A549 (cell line): ENCODE measurements around the gene C2orf78. TPM values are rescaled to one million over a fixed set of nuclear protein-coding genes. Genes with fewer than 3 reads are reported as not detected.

Experiments
- ATAC-seq, 2 experiments: fragments of 200-7000 bp in 1 of 2; fragments of >200 bp in 1 of 2; cut with Nextera tagmentation in 1 of 2; cut with Tn5 transposase in 1 of 2; 3 replicates each; pipeline versions ENCODE4 v1.8.0 to v1.9.1; 2018 to 2020; ENCODE audit warnings: mild to moderate bottlenecking in 1 of 2, moderate library complexity in 1 of 2
- CTCF ChIA-PET: fragments of 300-600 bp; sonication (Branson Sonifier 250); formaldehyde crosslinking; extraction: SDS; loops from one replicate; lab custom pipeline; 2021; ENCODE audit warnings: antibody characterized with exemption, inconsistent platforms; lab: Yijun Ruan, JAX
- POLR2A ChIA-PET: fragments of 350-600 bp; formaldehyde crosslinking; extraction: SDS; loops from one replicate; lab custom pipeline; 2021; ENCODE audit warnings: antibody characterized with exemption, inconsistent platforms; lab: Yijun Ruan, JAX
- DNase-seq, 2 experiments: peaks; one replicate each; pipeline versions ENCODE4 v3.0.0 to v3.0.0-alpha.2; 2011 to 2016; ENCODE audit warnings: low read depth in 1 of 2, low spot score in 1 of 2
- FAIRE-seq: peaks from 2 replicates; lab custom pipeline; 2011; peaks lifted over from hg19 to GRCh38; lab: Jason Lieb, UNC
- H3K27ac ChIP-seq, 2 experiments: fragments of >200 bp; sonication (Bioruptor Twin); formaldehyde crosslinking; 3 replicates each; pipeline ENCODE4 v1.5.1; 2016 to 2017
- H3K4me1 ChIP-seq: fragments of >200 bp; sonication (Bioruptor Twin); formaldehyde crosslinking; 3 replicates; pipeline ENCODE4 v1.6.1; 2016
- H3K4me2 ChIP-seq: fragments of >200 bp; sonication (Bioruptor Twin); formaldehyde crosslinking; 3 replicates; pipeline ENCODE4 v1.6.1; 2016
- H3K4me3 ChIP-seq: fragments of >200 bp; sonication (Bioruptor Twin); formaldehyde crosslinking; 3 replicates; pipeline ENCODE4 v1.5.1; 2016
- H3K9me3 ChIP-seq: fragments of >200 bp; sonication (Bioruptor Twin); formaldehyde crosslinking; 3 replicates; pipeline ENCODE4 v1.6.1; 2016
- CHD2 ChIP-seq: fragments of 150-350 bp; IDR thresholded peaks from 2 replicates; pipeline ENCODE4 v1.6.1; 2014; ENCODE audit warnings: low read length; ENCODE audit not compliant: partially characterized antibody
- CHD4 ChIP-seq: fragments of 200-600 bp; sonication (generic); IDR thresholded peaks from 2 replicates; pipeline ENCODE4 v1.6.1; 2016; ENCODE audit warnings: antibody characterized with exemption, mild to moderate bottlenecking, borderline replicate concordance
- EP300 ChIP-seq, 2 experiments: fragments of >200 bp; sonication (Bioruptor Twin); formaldehyde crosslinking; IDR thresholded peaks; 2 replicates in 1 of 2; 3 replicates in 1 of 2; pipeline ENCODE4 v1.6.1; 2016 to 2017
- ESRRA ChIP-seq: fragments of 150-350 bp; IDR thresholded peaks from 2 replicates; pipeline ENCODE4 v1.6.1; 2014; ENCODE audit warnings: mild to moderate bottlenecking, low read length, borderline replicate concordance
- FOSL2 ChIP-seq, 2 experiments: fragments of 450-650 bp in 1 of 2; fragments of >200 bp in 1 of 2; sonication (Bioruptor Twin) in 1 of 2; formaldehyde crosslinking; IDR thresholded peaks; 2 replicates each; pipeline versions ENCODE4 v1.5.0 to v1.6.1; 2016 to 2020; ENCODE audit warnings: mild to moderate bottlenecking in 1 of 2, moderate library complexity in 1 of 2
- HDAC2 ChIP-seq: fragments of 200-600 bp; sonication (generic); IDR thresholded peaks from 2 replicates; pipeline ENCODE4 v1.6.1; 2016
- HEYL ChIP-seq: fragments of 250-450 bp; sonication (Bioruptor Pico); IDR thresholded peaks from 2 replicates; pipeline ENCODE4 v1.8.0; 2021; ENCODE audit warnings: mild to moderate bottlenecking, moderate library complexity
- HOXA7 ChIP-seq: fragments of 250-450 bp; sonication (Bioruptor Pico); IDR thresholded peaks from 2 replicates; pipeline ENCODE4 v1.5.0; 2020; ENCODE audit warnings: mild to moderate bottlenecking, moderate library complexity
- KDM5A ChIP-seq: fragments of 200-600 bp; sonication (generic); IDR thresholded peaks from 2 replicates; pipeline ENCODE4 v1.6.1; 2016; ENCODE audit warnings: antibody characterized with exemption, mild to moderate bottlenecking
- MAFK ChIP-seq: fragments of 450-650 bp; IDR thresholded peaks from 2 replicates; pipeline ENCODE4 v1.6.1; 2014; ENCODE audit not compliant: partially characterized antibody
- MAZ ChIP-seq: fragments of 150-350 bp; IDR thresholded peaks from 2 replicates; pipeline ENCODE4 v1.6.1; 2014; ENCODE audit warnings: antibody characterized with exemption, low read depth, low read length, borderline replicate concordance
- NPAS2 ChIP-seq: fragments of 250-450 bp; sonication (Bioruptor Pico); IDR thresholded peaks from 2 replicates; pipeline ENCODE4 v1.8.0; 2022; ENCODE audit warnings: mild to moderate bottlenecking, moderate library complexity, borderline replicate concordance
- NR3C1 ChIP-seq: fragments of >200 bp; sonication (Bioruptor Twin); formaldehyde crosslinking; IDR thresholded peaks from 3 replicates; pipeline ENCODE4 v1.6.1; 2017
- POLR2A ChIP-seq: IDR thresholded peaks from 2 replicates; pipeline ENCODE4 v1.6.1; 2012; ENCODE audit warnings: mild to moderate bottlenecking, low read length
- POLR2AphosphoS2 ChIP-seq: conservative IDR thresholded peaks from 2 replicates; pipeline ENCODE4 v1.6.1; 2012; ENCODE audit warnings: low read length, improper control_type of control experiment, inconsistent platforms
- RAD21 ChIP-seq, 2 experiments: fragments of >200 bp in 1 of 2; sonication (Bioruptor Twin) in 1 of 2; formaldehyde crosslinking in 1 of 2; IDR thresholded peaks in 1 of 2; conservative IDR thresholded peaks in 1 of 2; 2 replicates in 1 of 2; 3 replicates in 1 of 2; pipeline ENCODE4 v1.6.1; 2012 to 2018; ENCODE audit warnings: inconsistent platforms in 1 of 2
- SMC3 ChIP-seq: fragments of >200 bp; sonication (Bioruptor Twin); formaldehyde crosslinking; IDR thresholded peaks from 3 replicates; pipeline ENCODE4 v1.6.1; 2018; ENCODE audit warnings: inconsistent platforms
- TFCP2L1 ChIP-seq: fragments of 250-450 bp; sonication (Bioruptor Pico); IDR thresholded peaks from 2 replicates; pipeline ENCODE4 v1.5.0; 2021; ENCODE audit warnings: mild to moderate bottlenecking
- WGBS: methylation state at CpG from one replicate; pipeline ENCODE4 v1.1.6; 2017; ENCODE audit errors: missing lambda C conversion rate; 5-methylcytosine and 5-hydroxymethylcytosine counted together
- polyA plus RNA-seq, 4 experiments: library from polyadenylated mRNA; depleted of rRNA in 3 of 4; stranded (reverse); fragments of >200 nt; fragmentation: RNase III in 1 of 4; extraction: RNeasy Plus Mini Kit Qiagen cat#74134 plus additional on column Dnase treatment in 1 of 4; gene quantifications; 2 replicates in 3 of 4; 3 replicates in 1 of 4; pipeline ENCODE4 v1.2.3, GENCODE V29; 2011 to 2017
- TF ChIP-seq, protein P1 (sequence below): fragments of 450-650 bp; IDR thresholded peaks from 2 replicates; pipeline ENCODE4 v1.6.1; 2014; ENCODE audit warnings: antibody characterized with exemption
- TF ChIP-seq, protein P2 (sequence below): fragments of >200 bp; sonication (Bioruptor Twin); formaldehyde crosslinking; IDR thresholded peaks from 3 replicates; pipeline ENCODE4 v1.5.1; 2016
- TF ChIP-seq, protein P3 (sequence below): fragments of >200 bp; sonication (Bioruptor Twin); formaldehyde crosslinking; IDR thresholded peaks from 3 replicates; pipeline ENCODE4 v1.6.1; 2016
- TF ChIP-seq, protein P4 (sequence below): fragments of 250-450 bp; sonication (Bioruptor Pico); IDR thresholded peaks from 2 replicates; pipeline ENCODE4 v1.5.0; 2020; ENCODE audit warnings: low read depth, mild to moderate bottlenecking, moderate library complexity

Gene C2orf78
- polyA plus RNA-seq, 2 of the 4 experiments (the other 2 are of a cell fraction): not detected

DNA sequence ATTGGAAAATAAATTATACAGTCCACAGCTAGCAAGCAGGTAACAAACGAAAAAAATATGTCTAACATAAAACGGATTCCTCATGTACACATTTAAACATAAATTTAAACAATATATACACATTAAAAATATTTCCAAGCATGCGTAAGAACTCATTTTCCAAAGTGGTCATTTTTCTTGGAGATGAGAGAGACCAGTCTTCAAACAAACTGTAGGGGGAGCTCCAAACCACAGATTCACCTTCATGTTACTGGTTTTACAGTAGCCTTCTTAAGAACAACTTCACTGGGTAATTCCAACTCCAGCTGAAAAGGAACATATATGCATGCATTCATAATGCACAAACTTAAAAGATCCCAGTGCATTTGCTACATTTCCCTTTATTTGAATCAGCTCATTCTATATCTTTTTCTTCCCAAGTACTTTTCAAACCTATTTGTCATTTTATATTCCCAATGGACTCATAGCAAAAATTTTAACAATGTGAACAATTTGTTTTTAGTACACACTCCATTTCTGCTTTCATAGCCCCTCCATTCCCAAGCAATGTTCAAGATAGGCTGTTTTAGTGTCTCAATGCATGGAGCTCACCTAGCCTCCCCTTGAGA, 40.0 kb downstream of the C2orf78 start:
- peak in 1 of 2 experiments; percentile 60; a peak in 3 of 6 replicates for ATAC-seq
- TF ChIP-seq, protein P1, sequence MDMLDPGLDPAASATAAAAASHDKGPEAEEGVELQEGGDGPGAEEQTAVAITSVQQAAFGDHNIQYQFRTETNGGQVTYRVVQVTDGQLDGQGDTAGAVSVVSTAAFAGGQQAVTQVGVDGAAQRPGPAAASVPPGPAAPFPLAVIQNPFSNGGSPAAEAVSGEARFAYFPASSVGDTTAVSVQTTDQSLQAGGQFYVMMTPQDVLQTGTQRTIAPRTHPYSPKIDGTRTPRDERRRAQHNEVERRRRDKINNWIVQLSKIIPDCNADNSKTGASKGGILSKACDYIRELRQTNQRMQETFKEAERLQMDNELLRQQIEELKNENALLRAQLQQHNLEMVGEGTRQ: no peak
- TF ChIP-seq NPAS2 (CRISPR knock-in tag) (no peak), HEYL (no peak), MAZ (no peak), FOSL2 (IDR thresholded peaks at IDR 0.05) (no peak), FOSL2 (CRISPR knock-in tag; IDR thresholded peaks at IDR 0.05) (no peak), MAFK (no peak), POLR2A (no peak), SMC3 (peak; percentile 80), HOXA7 (CRISPR knock-in tag) (no peak), NR3C1 (no peak), RAD21 (conservative IDR thresholded peaks at IDR 0.05 in 1 of 2, IDR thresholded peaks at IDR 0.05 in 1 of 2) (peak; percentile 93 to 94)
- TF ChIP-seq, protein P2, sequence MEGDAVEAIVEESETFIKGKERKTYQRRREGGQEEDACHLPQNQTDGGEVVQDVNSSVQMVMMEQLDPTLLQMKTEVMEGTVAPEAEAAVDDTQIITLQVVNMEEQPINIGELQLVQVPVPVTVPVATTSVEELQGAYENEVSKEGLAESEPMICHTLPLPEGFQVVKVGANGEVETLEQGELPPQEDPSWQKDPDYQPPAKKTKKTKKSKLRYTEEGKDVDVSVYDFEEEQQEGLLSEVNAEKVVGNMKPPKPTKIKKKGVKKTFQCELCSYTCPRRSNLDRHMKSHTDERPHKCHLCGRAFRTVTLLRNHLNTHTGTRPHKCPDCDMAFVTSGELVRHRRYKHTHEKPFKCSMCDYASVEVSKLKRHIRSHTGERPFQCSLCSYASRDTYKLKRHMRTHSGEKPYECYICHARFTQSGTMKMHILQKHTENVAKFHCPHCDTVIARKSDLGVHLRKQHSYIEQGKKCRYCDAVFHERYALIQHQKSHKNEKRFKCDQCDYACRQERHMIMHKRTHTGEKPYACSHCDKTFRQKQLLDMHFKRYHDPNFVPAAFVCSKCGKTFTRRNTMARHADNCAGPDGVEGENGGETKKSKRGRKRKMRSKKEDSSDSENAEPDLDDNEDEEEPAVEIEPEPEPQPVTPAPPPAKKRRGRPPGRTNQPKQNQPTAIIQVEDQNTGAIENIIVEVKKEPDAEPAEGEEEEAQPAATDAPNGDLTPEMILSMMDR: peak; percentile 97
- CTCF ChIA-PET: interaction anchor here (0.6 to 5.4 kb wide), 70 partner anchors 8 to 703 kb away, joined by 3 to 85 read pairs (median 5); partner anchors contain the start of genes BOLA3, C2orf81, MOB1A and MTHFD2
- Histone ChIP-seq H3K4me2 (no peak overlapping the region), H3K9me3 (no peaks in the 10 kb centered on the region), H3K27ac (no peak overlapping the region), H3K4me3 (no peak overlapping the region), H3K4me1 (0 out of 3 replicates have a peak, but pooled peaks cover 4% of the 10 kb centered on the region)
- 17% methylated on average over 3 of the region's 3 CpGs for WGBS
- POLR2A ChIA-PET: interaction anchor here (1.0 kb wide), 2 partner anchors 297 to 634 kb away, joined by 3 read pairs; partner anchors contain the start of gene WBP1
- FAIRE-seq: peak; percentile 56
- peak; percentile 50 to 91 for DNase-seq

DNA sequence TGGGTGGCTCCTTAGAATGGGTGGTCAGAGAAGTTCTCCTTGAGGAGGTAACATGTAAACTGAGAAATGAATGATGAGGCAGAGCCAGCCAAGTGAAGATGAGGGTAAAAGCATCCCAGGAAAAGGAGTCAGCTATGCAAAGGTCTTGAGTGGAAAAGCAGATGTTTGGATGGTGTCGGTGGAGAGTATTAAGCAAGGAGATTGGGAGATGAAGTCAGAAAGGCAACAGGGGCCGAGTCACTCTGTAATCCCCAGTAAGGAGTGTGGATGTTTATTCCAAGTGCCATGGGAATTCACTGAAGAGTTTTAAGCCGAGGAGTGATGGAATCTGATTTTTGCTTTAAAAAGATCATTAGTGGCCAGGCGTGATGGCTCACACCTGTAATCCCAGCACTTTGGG, 41.4 kb downstream of the C2orf78 start:
- Histone ChIP-seq H3K4me3 (no peak overlapping the region), H3K9me3 (no peaks in the 10 kb centered on the region), H3K27ac (no peak overlapping the region), H3K4me1 (peaks cover 11% of the 10 kb centered on the region; the same call in 2 of the 3 replicates)
- FAIRE-seq (no peak), ATAC-seq (no peak)
- CTCF ChIA-PET: interaction anchor here (0.6 to 5.4 kb wide), 13 partner anchors 8 to 567 kb away, joined by 3 to 85 read pairs (median 8); partner anchors contain the start of gene BOLA3
- POLR2A ChIA-PET: no interaction called here
- no peak for TF ChIP-seq CHD2
- TF ChIP-seq HDAC2: no peak
- no peak for TF ChIP-seq CHD4
- TF ChIP-seq, protein P3, sequence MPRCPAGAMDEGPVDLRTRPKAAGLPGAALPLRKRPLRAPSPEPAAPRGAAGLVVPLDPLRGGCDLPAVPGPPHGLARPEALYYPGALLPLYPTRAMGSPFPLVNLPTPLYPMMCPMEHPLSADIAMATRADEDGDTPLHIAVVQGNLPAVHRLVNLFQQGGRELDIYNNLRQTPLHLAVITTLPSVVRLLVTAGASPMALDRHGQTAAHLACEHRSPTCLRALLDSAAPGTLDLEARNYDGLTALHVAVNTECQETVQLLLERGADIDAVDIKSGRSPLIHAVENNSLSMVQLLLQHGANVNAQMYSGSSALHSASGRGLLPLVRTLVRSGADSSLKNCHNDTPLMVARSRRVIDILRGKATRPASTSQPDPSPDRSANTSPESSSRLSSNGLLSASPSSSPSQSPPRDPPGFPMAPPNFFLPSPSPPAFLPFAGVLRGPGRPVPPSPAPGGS: no peak
- TF ChIP-seq KDM5A: no peak
- TF ChIP-seq ESRRA: no peak
- no peak for TF ChIP-seq POLR2AphosphoS2
- TF ChIP-seq, protein P1: no peak
- TF ChIP-seq TFCP2L1 (CRISPR knock-in tag): no peak
- TF ChIP-seq, protein P4, sequence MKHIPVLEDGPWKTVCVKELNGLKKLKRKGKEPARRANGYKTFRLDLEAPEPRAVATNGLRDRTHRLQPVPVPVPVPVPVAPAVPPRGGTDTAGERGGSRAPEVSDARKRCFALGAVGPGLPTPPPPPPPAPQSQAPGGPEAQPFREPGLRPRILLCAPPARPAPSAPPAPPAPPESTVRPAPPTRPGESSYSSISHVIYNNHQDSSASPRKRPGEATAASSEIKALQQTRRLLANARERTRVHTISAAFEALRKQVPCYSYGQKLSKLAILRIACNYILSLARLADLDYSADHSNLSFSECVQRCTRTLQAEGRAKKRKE (CRISPR knock-in tag): no peak
- no peak for TF ChIP-seq EP300 (IDR thresholded peaks at IDR 0.05)
- TF ChIP-seq, all 56 proteins: peak for 0
- no peak overlapping the region for H3K4me2 ChIP-seq
- 36% methylated on average over 4 of the region's 4 CpGs for WGBS
- no peak for DNase-seq
